Esophagus squamous epithelium (tissue), 4 donors: Measurements from ENCODE around the gene CRYBB1.

Source experiments
- POLR2A ChIP-seq, 4 donors: fragments of 450-650 bp; IDR thresholded peaks; one replicate each; pipeline ENCODE4 v1.6.1; 2017; ENCODE audit warnings: antibody characterized with exemption in 4 of 4, mild to moderate bottlenecking in 4 of 4, moderate library complexity in 3 of 4
- TF ChIP-seq, protein P1 (sequence below), 6 experiments: fragments of 450-650 bp in 4 of 6; fragments of 200-600 bp in 2 of 6; sonication (generic) in 2 of 6; IDR thresholded peaks; one replicate each; pipeline ENCODE4 v1.5.1; 2016 to 2019; ENCODE audit warnings: antibody characterized with exemption in 6 of 6, mild to moderate bottlenecking in 4 of 6, moderate library complexity in 4 of 6

DNA sequence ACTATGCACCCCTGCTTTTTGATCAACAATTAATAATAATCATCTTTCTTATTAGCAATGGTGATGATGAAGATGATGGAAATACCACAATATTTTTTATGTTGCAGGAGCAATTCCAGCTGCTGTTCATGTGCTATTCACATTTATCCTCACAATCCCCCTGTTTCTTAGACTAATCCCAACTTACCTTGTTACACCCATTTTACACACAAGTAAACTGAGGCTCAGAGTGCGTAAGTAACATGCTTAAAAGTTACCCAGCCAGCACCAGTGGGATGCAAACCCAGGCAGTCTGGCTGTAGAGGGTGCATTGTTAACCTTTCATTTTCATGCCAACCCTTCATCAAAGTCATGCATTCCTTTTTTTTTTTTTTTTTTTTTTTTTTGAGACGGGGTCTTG lies 2.4 kb upstream of the CRYBB1 start:
- TF ChIP-seq, protein P1, sequence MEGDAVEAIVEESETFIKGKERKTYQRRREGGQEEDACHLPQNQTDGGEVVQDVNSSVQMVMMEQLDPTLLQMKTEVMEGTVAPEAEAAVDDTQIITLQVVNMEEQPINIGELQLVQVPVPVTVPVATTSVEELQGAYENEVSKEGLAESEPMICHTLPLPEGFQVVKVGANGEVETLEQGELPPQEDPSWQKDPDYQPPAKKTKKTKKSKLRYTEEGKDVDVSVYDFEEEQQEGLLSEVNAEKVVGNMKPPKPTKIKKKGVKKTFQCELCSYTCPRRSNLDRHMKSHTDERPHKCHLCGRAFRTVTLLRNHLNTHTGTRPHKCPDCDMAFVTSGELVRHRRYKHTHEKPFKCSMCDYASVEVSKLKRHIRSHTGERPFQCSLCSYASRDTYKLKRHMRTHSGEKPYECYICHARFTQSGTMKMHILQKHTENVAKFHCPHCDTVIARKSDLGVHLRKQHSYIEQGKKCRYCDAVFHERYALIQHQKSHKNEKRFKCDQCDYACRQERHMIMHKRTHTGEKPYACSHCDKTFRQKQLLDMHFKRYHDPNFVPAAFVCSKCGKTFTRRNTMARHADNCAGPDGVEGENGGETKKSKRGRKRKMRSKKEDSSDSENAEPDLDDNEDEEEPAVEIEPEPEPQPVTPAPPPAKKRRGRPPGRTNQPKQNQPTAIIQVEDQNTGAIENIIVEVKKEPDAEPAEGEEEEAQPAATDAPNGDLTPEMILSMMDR (IDR thresholded peaks at IDR 0.05), result no peak
- no peak for TF ChIP-seq POLR2A (IDR thresholded peaks at IDR 0.05)
